ENCODE results near the gene TIMM17B. TPM values are rescaled to one million over a fixed set of nuclear protein-coding genes. Genes with fewer than 3 reads are reported as not detected.

The TIMM17B gene
- total RNA-seq, 1 experiment from 2014 or later = 86.1 TPM

DNA sequence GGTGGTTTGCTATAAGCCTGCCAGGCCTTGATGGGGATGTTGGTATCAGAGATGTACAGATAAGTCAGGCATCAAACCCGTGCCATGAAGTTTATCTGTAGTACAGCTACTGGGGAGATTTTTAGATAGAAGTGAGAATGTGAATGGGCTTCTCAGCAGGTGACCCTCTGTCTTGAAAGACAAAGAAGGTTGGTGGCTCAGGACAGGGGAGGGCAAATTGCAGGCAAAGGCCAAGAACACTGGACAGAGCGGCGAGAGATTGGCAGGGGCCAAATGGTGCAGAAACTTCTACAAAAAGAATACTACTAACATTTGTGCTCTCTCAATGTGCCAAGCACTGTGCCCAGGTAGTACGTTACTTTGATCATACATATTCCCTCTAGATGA lies 23.1 kb upstream of the TIMM17B start:
- Mint-ChIP-seq H3K27me3 (ENCODE audit: unreplicated experiment) (no peaks in the 10 kb centered on the region), H3K4me1 (ENCODE audit: low read depth, unreplicated experiment) (peaks cover 17% of the 10 kb centered on the region), H3K36me3 (ENCODE audit: insufficient read depth, unreplicated experiment) (peaks cover 46% of the 10 kb centered on the region), H3K9me3 (ENCODE audit: low read depth, unreplicated experiment) (no peaks in the 10 kb centered on the region), H3K4me3 (ENCODE audit: low read depth, unreplicated experiment) (no peak overlapping the region), H3K27ac (ENCODE audit: unreplicated experiment) (no peak overlapping the region)
- CTCF ChIA-PET = interaction anchor here (0.6 kb wide), 1 partner anchor 225 kb away, joined by 3 read pairs; no protein-coding TSS in a partner anchor
- TF ChIP-seq, protein P1, sequence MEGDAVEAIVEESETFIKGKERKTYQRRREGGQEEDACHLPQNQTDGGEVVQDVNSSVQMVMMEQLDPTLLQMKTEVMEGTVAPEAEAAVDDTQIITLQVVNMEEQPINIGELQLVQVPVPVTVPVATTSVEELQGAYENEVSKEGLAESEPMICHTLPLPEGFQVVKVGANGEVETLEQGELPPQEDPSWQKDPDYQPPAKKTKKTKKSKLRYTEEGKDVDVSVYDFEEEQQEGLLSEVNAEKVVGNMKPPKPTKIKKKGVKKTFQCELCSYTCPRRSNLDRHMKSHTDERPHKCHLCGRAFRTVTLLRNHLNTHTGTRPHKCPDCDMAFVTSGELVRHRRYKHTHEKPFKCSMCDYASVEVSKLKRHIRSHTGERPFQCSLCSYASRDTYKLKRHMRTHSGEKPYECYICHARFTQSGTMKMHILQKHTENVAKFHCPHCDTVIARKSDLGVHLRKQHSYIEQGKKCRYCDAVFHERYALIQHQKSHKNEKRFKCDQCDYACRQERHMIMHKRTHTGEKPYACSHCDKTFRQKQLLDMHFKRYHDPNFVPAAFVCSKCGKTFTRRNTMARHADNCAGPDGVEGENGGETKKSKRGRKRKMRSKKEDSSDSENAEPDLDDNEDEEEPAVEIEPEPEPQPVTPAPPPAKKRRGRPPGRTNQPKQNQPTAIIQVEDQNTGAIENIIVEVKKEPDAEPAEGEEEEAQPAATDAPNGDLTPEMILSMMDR (IDR thresholded peaks at IDR 0.05; ENCODE audit: unreplicated experiment) = no peak
- intact Hi-C loops (cut with micrococcal nuclease; ENCODE audit: unreplicated experiment) = no loop called here
- DNase-seq = no peak
- no TSS peak for BruUV-seq (replicated peaks)

DNA sequence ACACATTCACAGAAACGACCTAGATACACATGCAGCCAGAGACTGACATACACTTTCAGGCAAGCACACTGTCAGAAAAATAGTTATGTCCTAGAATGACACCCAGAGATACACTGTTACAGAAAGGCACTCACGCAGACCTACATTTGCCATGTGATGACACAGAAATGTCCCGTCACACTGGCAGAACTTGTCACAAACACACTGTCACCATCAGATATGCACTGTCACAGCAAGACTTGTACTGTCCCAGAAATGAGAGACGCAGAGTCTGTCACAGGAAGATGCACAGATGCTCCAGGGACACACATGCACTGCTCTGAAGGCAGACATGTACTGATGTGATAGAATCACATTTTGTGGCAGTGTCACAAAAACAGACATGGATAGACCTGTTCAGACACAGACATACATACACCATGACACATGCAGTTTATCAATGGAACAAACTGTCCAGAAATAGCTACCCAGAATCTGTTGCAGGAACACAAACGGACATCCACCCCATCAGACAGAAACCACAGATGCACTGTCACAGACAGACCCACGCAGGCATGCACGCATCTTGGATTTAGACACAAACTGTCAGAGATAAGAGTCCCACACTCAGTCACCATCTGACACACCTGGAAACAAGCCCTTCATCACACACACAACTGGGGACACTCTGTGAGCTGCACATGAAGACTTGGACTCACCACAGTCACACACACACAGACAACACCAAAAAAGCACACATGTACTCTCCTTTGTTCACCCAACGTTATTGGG lies 22.6 kb upstream of the TIMM17B start:
- TF ChIP-seq, protein P1 (IDR thresholded peaks at IDR 0.05; ENCODE audit: unreplicated experiment) = no peak
- H3K4me3 Mint-ChIP-seq (ENCODE audit: low read depth, unreplicated experiment) = peak overlapping the region; percentile 97
- intact Hi-C loops (cut with micrococcal nuclease; ENCODE audit: unreplicated experiment) = loop anchor here (2.0 to 10.0 kb wide), 3 partner anchors 55 to 121 kb away; partner anchors contain the start of gene HDAC6
- no peaks in the 10 kb centered on the region for H3K27me3 Mint-ChIP-seq (ENCODE audit: unreplicated experiment)
- H3K27ac Mint-ChIP-seq (ENCODE audit: unreplicated experiment) = no peak overlapping the region
- H3K9me3 Mint-ChIP-seq (ENCODE audit: low read depth, unreplicated experiment) = no peaks in the 10 kb centered on the region
- peaks cover 42% of the 10 kb centered on the region for H3K36me3 Mint-ChIP-seq (ENCODE audit: insufficient read depth, unreplicated experiment)
- peaks cover 17% of the 10 kb centered on the region for H3K4me1 Mint-ChIP-seq (ENCODE audit: low read depth, unreplicated experiment)
- no TSS peak for BruUV-seq (replicated peaks)
- DNase-seq = no peak
- CTCF ChIA-PET = interaction anchor here (0.6 kb wide), 1 partner anchor 224 kb away, joined by 3 read pairs; no protein-coding TSS in a partner anchor

DNA sequence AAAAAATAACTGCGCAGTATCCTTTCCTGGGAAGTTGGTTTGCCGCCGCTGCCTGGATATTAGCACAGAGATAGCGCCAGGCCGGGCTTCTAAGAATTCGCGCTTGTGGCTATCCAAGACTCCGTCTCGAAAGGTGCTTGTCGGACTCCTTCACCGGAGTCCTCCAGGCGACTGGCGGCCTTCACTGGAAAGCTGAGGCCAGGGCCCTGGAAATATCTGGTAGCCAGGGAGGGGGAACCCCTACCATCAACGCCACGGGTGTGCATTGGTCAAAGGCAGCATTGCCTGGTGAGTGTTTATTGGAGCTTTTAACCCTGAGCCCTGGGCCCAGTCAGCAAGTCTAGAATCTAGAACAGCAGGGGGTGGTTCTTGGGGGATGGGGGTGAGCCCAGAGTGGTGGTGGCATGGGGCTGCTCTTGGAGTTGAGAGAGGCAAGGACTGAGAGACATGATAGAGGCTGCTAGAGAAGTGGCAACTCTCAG lies 21.8 kb upstream of the TIMM17B start:
- BruUV-seq (replicated peaks) = no TSS peak

DNA sequence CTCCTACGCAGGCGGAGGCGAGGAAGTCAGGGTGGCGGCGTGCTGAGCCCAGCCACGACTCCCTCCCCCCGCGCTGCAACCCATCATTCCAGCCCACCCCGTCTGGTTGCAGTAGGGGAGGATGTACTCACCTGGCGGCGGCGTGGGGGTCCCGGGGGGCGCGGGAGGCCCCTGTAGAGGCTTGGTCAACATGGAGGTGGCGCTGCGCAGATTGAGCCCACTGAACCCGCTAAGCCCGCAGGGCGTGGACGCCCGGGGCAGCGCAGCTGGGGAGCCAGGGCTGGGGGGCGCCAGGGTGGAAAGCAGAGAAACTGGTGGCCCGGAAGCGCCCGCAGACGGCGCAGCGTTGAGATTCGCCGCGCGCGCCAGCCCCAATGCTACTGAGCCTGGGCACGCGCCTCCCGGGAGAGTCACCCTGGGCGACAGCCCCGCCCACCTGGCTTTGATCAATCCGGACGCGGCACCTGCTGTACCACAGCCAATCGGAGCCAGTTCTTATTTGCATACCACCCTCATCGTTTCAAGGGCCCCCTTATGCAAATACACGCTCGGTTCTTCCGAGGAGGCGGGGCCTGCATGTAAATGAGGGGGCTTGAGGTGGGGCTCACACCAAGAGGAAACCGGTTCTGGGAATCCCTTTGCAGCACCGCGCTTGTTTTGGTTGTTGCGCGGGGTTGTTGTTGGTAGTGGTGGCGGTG lies 21.2 kb upstream of the TIMM17B start, which contains the start of gene PIM2:
Gene PIM2, minus strand, starts transcription at position 382 of the 698 bp plus-strand sequence. Its CDS starts 190 bp downstream, at position 192.
- CTCF ChIA-PET = no interaction called here
- peak; percentile 95 for DNase-seq
- peaks cover 39% of the 10 kb centered on the region for H3K36me3 Mint-ChIP-seq (ENCODE audit: insufficient read depth, unreplicated experiment)
- H3K27me3 Mint-ChIP-seq (ENCODE audit: unreplicated experiment) = no peaks in the 10 kb centered on the region
- intact Hi-C loops (cut with micrococcal nuclease; ENCODE audit: unreplicated experiment) = loop anchor here (2.0 to 10.0 kb wide), 3 partner anchors 54 to 122 kb away; partner anchors contain the start of gene HDAC6
- H3K9me3 Mint-ChIP-seq (ENCODE audit: low read depth, unreplicated experiment) = no peaks in the 10 kb centered on the region
- peak within 1 kb of the TSS; percentile 97 for H3K4me3 Mint-ChIP-seq (ENCODE audit: low read depth, unreplicated experiment)
- H3K27ac Mint-ChIP-seq (ENCODE audit: unreplicated experiment) = peak within 1 kb of the TSS; percentile 90
- H3K4me1 Mint-ChIP-seq (ENCODE audit: low read depth, unreplicated experiment) = peaks cover 17% of the 10 kb centered on the region
- no TSS peak for BruUV-seq (replicated peaks)
- TF ChIP-seq, protein P1 (IDR thresholded peaks at IDR 0.05; ENCODE audit: unreplicated experiment) = no peak

More for the DNA sequence above, 21.8 kb upstream of the TIMM17B start:
- H3K36me3 Mint-ChIP-seq (ENCODE audit: insufficient read depth, unreplicated experiment) = peaks cover 42% of the 10 kb centered on the region
- no peaks in the 10 kb centered on the region for H3K9me3 Mint-ChIP-seq (ENCODE audit: low read depth, unreplicated experiment)
- intact Hi-C loops (cut with micrococcal nuclease; ENCODE audit: unreplicated experiment) = loop anchor here (2.0 to 10.0 kb wide), 3 partner anchors 55 to 121 kb away; partner anchors contain the start of gene HDAC6
- DNase-seq = peak; percentile 22
- TF ChIP-seq, protein P1 (IDR thresholded peaks at IDR 0.05; ENCODE audit: unreplicated experiment) = no peak
- H3K27ac Mint-ChIP-seq (ENCODE audit: unreplicated experiment) = peak overlapping the region; percentile 90
- CTCF ChIA-PET = no interaction called here
- H3K27me3 Mint-ChIP-seq (ENCODE audit: unreplicated experiment) = no peaks in the 10 kb centered on the region
- peak overlapping the region; percentile 97 for H3K4me3 Mint-ChIP-seq (ENCODE audit: low read depth, unreplicated experiment)
- H3K4me1 Mint-ChIP-seq (ENCODE audit: low read depth, unreplicated experiment) = peaks cover 17% of the 10 kb centered on the region
